H1 (cell line): ENCODE results near the gene TSPAN33. TPM values are rescaled to one million over a fixed set of nuclear protein-coding genes. Genes with fewer than 3 reads are reported as not detected.

Experiments
- CTCF ChIA-PET: fragments of 300-600 bp; sonication (Branson Sonifier 250); formaldehyde crosslinking; loops from one replicate; lab custom pipeline; 2021; ENCODE audit not compliant: partially characterized antibody; lab: Charles Lee
- POLR2A ChIA-PET: fragments of 300-600 bp; sonication (Branson Sonifier 250); formaldehyde crosslinking; loops from one replicate; lab custom pipeline; 2021; ENCODE audit warnings: inconsistent platforms; ENCODE audit not compliant: partially characterized antibody; lab: Charles Lee
- DNase-seq, 2 experiments: peaks; one replicate each; pipeline versions ENCODE4 v3.0.0 to v3.0.0-alpha.2; 2010 to 2022; ENCODE audit warnings: low spot score in 2 of 2, low read depth in 1 of 2, mixed read lengths in 1 of 2
- FAIRE-seq: peaks from 2 replicates; lab custom pipeline; 2011; peaks lifted over from hg19 to GRCh38; lab: Jason Lieb, UNC
- H2AFZ ChIP-seq: 2 replicates; pipeline ENCODE4 v1.8.1; 2012; ENCODE audit warnings: low read length, inconsistent platforms
- H2AK5ac ChIP-seq: 2 replicates; pipeline ENCODE4 v1.6.1; 2013; ENCODE audit warnings: low read depth, low read length
- H2BK120ac ChIP-seq: replicated peaks from 2 replicates; pipeline ENCODE3; 2013; ENCODE audit warnings: low read depth, low read length, inconsistent platforms
- H2BK12ac ChIP-seq: 2 replicates; pipeline ENCODE4 v1.6.1; 2013; ENCODE audit warnings: low read depth, low read length
- H2BK15ac ChIP-seq: 2 replicates; pipeline ENCODE4 v1.6.1; 2013; ENCODE audit warnings: low read length
- H2BK20ac ChIP-seq: 2 replicates; pipeline ENCODE4 v1.6.1; 2013; ENCODE audit warnings: low read length
- H2BK5ac ChIP-seq: 2 replicates; pipeline ENCODE4 v1.6.1; 2013; ENCODE audit warnings: low read depth, low read length
- H3K14ac ChIP-seq: 2 replicates; pipeline ENCODE4 v1.6.1; 2013; ENCODE audit warnings: inconsistent platforms; ENCODE audit not compliant: insufficient read length
- H3K18ac ChIP-seq: 2 replicates; pipeline ENCODE4 v1.6.1; 2013; ENCODE audit warnings: low read length; ENCODE audit errors: extremely low read depth
- H3K23ac ChIP-seq: 2 replicates; pipeline ENCODE4 v1.6.1; 2013; ENCODE audit warnings: inconsistent platforms; ENCODE audit not compliant: insufficient read length
- H3K23me2 ChIP-seq: 2 replicates; pipeline ENCODE4 v1.6.1; 2013; ENCODE audit warnings: low read depth, low read length
- H3K27ac ChIP-seq: 2 replicates; pipeline ENCODE4 v1.6.1; 2011; ENCODE audit warnings: low read depth, low read length, inconsistent platforms
- H3K27me3 ChIP-seq, 4 experiments: replicated peaks in 1 of 4; 1 replicate in 1 of 4; 2 replicates in 3 of 4; pipeline versions ENCODE4 v1.6.1 to v1.8.1; 2011 to 2013; ENCODE audit warnings: low read length in 3 of 4, mild to moderate bottlenecking in 3 of 4, inconsistent platforms in 2 of 4, mixed read lengths in 2 of 4, moderate library complexity in 1 of 4; ENCODE audit not compliant: control insufficient read depth in 3 of 4, insufficient read depth in 3 of 4; ENCODE audit errors: extremely low read depth in 1 of 4
- H3K36me3 ChIP-seq, 4 experiments: 2 replicates each; pipeline versions ENCODE4 v1.6.1 to v1.8.1; 2011 to 2013; ENCODE audit warnings: mild to moderate bottlenecking in 4 of 4, low read length in 3 of 4, moderate library complexity in 2 of 4, control low read depth in 1 of 4, inconsistent platforms in 1 of 4; ENCODE audit not compliant: insufficient read depth in 4 of 4, control insufficient read depth in 2 of 4
- H3K4ac ChIP-seq: replicated peaks from 2 replicates; pipeline ENCODE3; 2013; ENCODE audit warnings: low read length, low read depth, mixed read lengths, inconsistent platforms; ENCODE audit not compliant: insufficient read length
- H3K4me1 ChIP-seq, 4 experiments: replicated peaks in 1 of 4; 1 replicate in 1 of 4; 2 replicates in 3 of 4; pipeline versions ENCODE4 v1.6.1 to v1.8.1; 2011 to 2013; ENCODE audit warnings: low read length in 3 of 4, inconsistent platforms in 2 of 4, mixed read lengths in 1 of 4; ENCODE audit not compliant: insufficient read depth in 4 of 4, control insufficient read depth in 3 of 4
- H3K4me2 ChIP-seq, 2 experiments: 2 replicates each; pipeline versions ENCODE4 v1.6.1 to v1.8.1; 2011 to 2013; ENCODE audit warnings: low read depth in 2 of 2, low read length in 2 of 2, control low read depth in 1 of 2, inconsistent platforms in 1 of 2, mild to moderate bottlenecking in 1 of 2; ENCODE audit not compliant: insufficient read depth in 1 of 2
- H3K4me3 ChIP-seq, 4 experiments: fragments of 200-600, 300-600 bp in 1 of 4; sonication (generic), shearing (Covaris generic), sonication (Bioruptor Twin) in 1 of 4; 2 replicates each; pipeline versions ENCODE4 v1.5.1 to v1.8.1; 2011 to 2016; ENCODE audit warnings: low read length in 4 of 4, low read depth in 3 of 4, control low read depth in 2 of 4, inconsistent platforms in 2 of 4, mild to moderate bottlenecking in 2 of 4, mixed read lengths in 1 of 4, moderate library complexity in 1 of 4; ENCODE audit not compliant: insufficient read depth in 2 of 4; ENCODE audit errors: extremely low read depth in 1 of 4
- H3K56ac ChIP-seq: replicated peaks from 2 replicates; pipeline ENCODE3; 2013; ENCODE audit warnings: low read depth, mild to moderate bottlenecking, mixed read lengths, low read length, inconsistent platforms; ENCODE audit not compliant: insufficient read length
- H3K79me1 ChIP-seq: 2 replicates; pipeline ENCODE4 v1.6.1; 2013; ENCODE audit warnings: low read depth, low read length, control low read depth
- H3K79me2 ChIP-seq, 2 experiments: 2 replicates each; pipeline versions ENCODE4 v1.6.1 to v1.8.1; 2012 to 2013; ENCODE audit warnings: low read length in 2 of 2, mild to moderate bottlenecking in 2 of 2, inconsistent platforms in 1 of 2; ENCODE audit not compliant: insufficient read depth in 2 of 2, control insufficient read depth in 1 of 2
- H3K9ac ChIP-seq, 4 experiments: replicated peaks in 1 of 4; 1 replicate in 1 of 4; 2 replicates in 3 of 4; pipeline versions ENCODE4 v1.6.1 to v1.8.1; 2011 to 2013; ENCODE audit warnings: low read depth in 3 of 4, low read length in 3 of 4, control low read depth in 2 of 4, mild to moderate bottlenecking in 2 of 4, moderate library complexity in 2 of 4, inconsistent platforms in 1 of 4; ENCODE audit errors: extremely low read depth in 1 of 4
- H3K9me3 ChIP-seq, 2 experiments: 2 replicates each; pipeline versions ENCODE4 v1.6.1 to v1.8.1; 2012 to 2013; ENCODE audit warnings: mild to moderate bottlenecking in 2 of 2, moderate library complexity in 2 of 2, control low read depth in 1 of 2, inconsistent platforms in 1 of 2, low read depth in 1 of 2, low read length in 1 of 2, mixed read lengths in 1 of 2; ENCODE audit not compliant: insufficient read depth in 2 of 2
- H4K20me1 ChIP-seq, 2 experiments: replicated peaks in 1 of 2; 2 replicates each; pipeline versions ENCODE3 to v1.8.1; 2011 to 2013; ENCODE audit warnings: inconsistent platforms in 2 of 2, low read length in 2 of 2, mild to moderate bottlenecking in 1 of 2; ENCODE audit not compliant: insufficient read depth in 2 of 2, control insufficient read depth in 1 of 2
- H4K5ac ChIP-seq: 2 replicates; pipeline ENCODE4 v1.6.1; 2013; ENCODE audit warnings: low read length, low read depth, mixed read lengths, inconsistent platforms; ENCODE audit not compliant: insufficient read length
- H4K8ac ChIP-seq: 2 replicates; pipeline ENCODE4 v1.8.0; 2013; ENCODE audit warnings: mild to moderate bottlenecking, moderate library complexity, low read length, inconsistent platforms; ENCODE audit not compliant: insufficient read depth; ENCODE audit errors: extremely low read depth
- H4K91ac ChIP-seq: replicated peaks from 2 replicates; pipeline ENCODE3; 2013; ENCODE audit warnings: low read length, mixed read lengths, inconsistent platforms; ENCODE audit not compliant: insufficient read length
- ASH2L ChIP-seq: fragments of 200-600, 300-600 bp; sonication (generic); IDR thresholded peaks from one replicate; pipeline ENCODE4 v1.7.1; 2017; ENCODE audit warnings: low read length
- CTBP2 ChIP-seq: IDR thresholded peaks from 2 replicates; pipeline ENCODE4 v1.7.0; 2011; ENCODE audit warnings: borderline replicate concordance, mild to moderate bottlenecking, moderate library complexity, mixed read lengths, low read length; ENCODE audit not compliant: insufficient read depth, insufficient read length
- EP300 ChIP-seq, 2 experiments: IDR thresholded peaks; 1 replicate in 1 of 2; 2 replicates in 1 of 2; pipeline ENCODE4 v1.6.1; 2011 to 2012; ENCODE audit warnings: low read depth in 2 of 2, low read length in 2 of 2, mild to moderate bottlenecking in 2 of 2, borderline replicate concordance in 1 of 2, inconsistent platforms in 1 of 2, moderate library complexity in 1 of 2
- JUN ChIP-seq: IDR thresholded peaks from 2 replicates; pipeline ENCODE4 v1.6.1; 2011; ENCODE audit warnings: low read depth, mild to moderate bottlenecking, improper control_type of control experiment, low read length
- KDM1A ChIP-seq: fragments of 200-600, 300-600 bp; sonication (generic); IDR thresholded peaks from 2 replicates; pipeline ENCODE4 v1.7.1; 2016; ENCODE audit warnings: mild to moderate bottlenecking, low read length, borderline replicate concordance
- NANOG ChIP-seq: IDR thresholded peaks from 2 replicates; pipeline ENCODE4 v1.6.1; 2011; ENCODE audit warnings: low read length, low read depth, mild to moderate bottlenecking, inconsistent platforms; ENCODE audit not compliant: insufficient read depth, poor library complexity, severe bottlenecking
- POLR2A ChIP-seq, 2 experiments: IDR thresholded peaks; 1 replicate in 1 of 2; 2 replicates in 1 of 2; pipeline ENCODE4 v1.6.1; 2011; ENCODE audit warnings: low read depth in 2 of 2, low read length in 2 of 2, mild to moderate bottlenecking in 2 of 2; ENCODE audit errors: control extremely low read depth in 1 of 2
- POLR2AphosphoS5 ChIP-seq: IDR thresholded peaks from 2 replicates; pipeline ENCODE4 v1.6.1; 2011; ENCODE audit warnings: low read depth, low read length
- RBBP5 ChIP-seq: IDR thresholded peaks from 2 replicates; pipeline ENCODE4 v1.7.1; 2012; ENCODE audit warnings: low read depth, mild to moderate bottlenecking, inconsistent platforms, low read length, moderate library complexity, borderline replicate concordance
- SAP30 ChIP-seq: fragments of 300-600 bp; sonication (generic); IDR thresholded peaks from 2 replicates; pipeline ENCODE4 v1.7.1; 2012; ENCODE audit warnings: low read length, moderate library complexity, mild to moderate bottlenecking, inconsistent platforms; ENCODE audit not compliant: insufficient read depth, insufficient replicate concordance
- SIX5 ChIP-seq: IDR thresholded peaks from 2 replicates; pipeline ENCODE4 v1.6.1; 2011; ENCODE audit warnings: mild to moderate bottlenecking, low read depth, low read length
- TAF1 ChIP-seq: IDR thresholded peaks from 2 replicates; pipeline ENCODE4 v1.6.1; 2011; ENCODE audit warnings: mild to moderate bottlenecking, low read depth, low read length
- TBP ChIP-seq: IDR thresholded peaks from 2 replicates; pipeline ENCODE4 v1.6.1; 2011; ENCODE audit warnings: low read depth, low read length, improper control_type of control experiment
- WGBS, 2 experiments: shearing (Covaris generic) in 1 of 2; methylation state at CpG; one replicate each; pipeline versions ENCODE4 v1.1.6 to v1.1.7; 2013 to 2015; ENCODE audit warnings: low lambda C conversion rate in 2 of 2, mixed read lengths in 2 of 2, inconsistent platforms in 1 of 2, low coverage in 1 of 2, missing lambda C conversion rate in 1 of 2; ENCODE audit not compliant: insufficient replicate concordance in 2 of 2, insufficient coverage in 1 of 2, insufficient read length in 1 of 2; ENCODE audit errors: extremely low coverage in 1 of 2, missing lambda C conversion rate in 1 of 2; 5-methylcytosine and 5-hydroxymethylcytosine counted together
- polyA plus RNA-seq, 7 experiments: library from polyadenylated mRNA; depleted of rRNA in 3 of 7; stranded (reverse) in 5 of 7; unstranded in 2 of 7; fragments of >200 nt in 5 of 7; fragments of 200-250 nt in 2 of 7; gene quantifications; 1 replicate in 5 of 7; 2 replicates in 1 of 7; 4 replicates in 1 of 7; pipeline versions ENCODE4 v1.2.1 to v1.2.3, GENCODE V29; 2011 to 2013; ENCODE audit warnings: missing spikeins in 2 of 7, mixed read lengths in 2 of 7
- total RNA-seq: library from RNA; stranded (reverse); fragmentation: NEBNext Ultra II Directional; extraction: Animal tissue kit (Norgen Biotek cat#: 25700); gene quantifications from 2 replicates; pipeline ENCODE4 v1.2.1, GENCODE V29; 2021
- TF ChIP-seq, protein P1 (sequence below): IDR thresholded peaks from 2 replicates; pipeline ENCODE4 v1.6.1; 2012; ENCODE audit warnings: inconsistent platforms

The TSPAN33 gene
- total and polyA plus RNA-seq, 2 of the 8 experiments (the other 6 are each of a cell fraction or from before 2014, with no cell fraction given), result 42.8 to 47.1 TPM

DNA sequence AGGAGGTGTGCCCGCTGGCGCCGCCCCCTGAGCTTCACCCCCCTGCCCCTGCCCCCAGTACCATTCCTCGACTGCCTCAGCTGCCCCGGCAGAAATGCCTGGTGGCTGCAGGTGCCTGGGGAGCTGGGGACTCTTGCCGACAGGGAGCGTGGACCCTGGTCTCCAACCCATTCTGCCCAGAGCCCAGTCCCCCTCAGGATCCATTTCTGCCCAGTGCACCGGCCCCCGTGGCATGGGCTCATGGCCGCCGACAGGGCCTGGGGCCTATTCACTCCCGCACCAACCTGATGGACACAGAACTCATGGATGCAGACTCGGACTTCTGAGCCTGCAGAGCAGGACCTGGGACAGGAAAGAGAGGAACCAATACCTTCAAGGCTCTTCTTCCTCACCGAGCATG, 67.6 kb downstream of the TSPAN33 start:
- Histone ChIP-seq H4K20me1 (peaks cover 0 to 5% of the 10 kb centered on the region in 2 experiments), H4K91ac (no peak overlapping the region), H4K5ac (no peak overlapping the region), H3K4me1 (no peaks in the 10 kb centered on the region), H2BK5ac (no peak overlapping the region), H2BK20ac (no peak overlapping the region), H2AFZ (no peak overlapping the region), H3K23ac (no peak overlapping the region), H3K79me1 (no peaks in the 10 kb centered on the region), H3K79me2 (no peaks in the 10 kb centered on the region), H2BK15ac (no peak overlapping the region), H3K36me3 (peaks cover 11 to 31% (median 26%) of the 10 kb centered on the region in 4 experiments), H2BK12ac (no peak overlapping the region), H3K9ac (no peak overlapping the region), H3K23me2 (no peaks in the 10 kb centered on the region), H4K8ac (no peak overlapping the region), H3K9me3 (peaks cover 3 to 16% of the 10 kb centered on the region in 2 experiments; a peak in 2 of 4 replicates), H3K18ac (no peak overlapping the region), H3K4me3 (no peak overlapping the region), H3K27ac (no peak overlapping the region), H3K56ac (no peak overlapping the region), H3K4me2 (no peak overlapping the region), H3K4ac (no peak overlapping the region), H3K14ac (no peak overlapping the region), H2BK120ac (no peak overlapping the region), H3K27me3 (no peaks in the 10 kb centered on the region), H2AK5ac (no peak overlapping the region)
- DNase-seq (no peak), FAIRE-seq (no peak)
- ChIA-PET CTCF (interaction anchor here (1.0 to 10.6 kb wide), 7 partner anchors 14 to 259 kb away, joined by 3 to 258 read pairs (median 6); partner anchors contain the start of gene SMO), POLR2A (interaction anchor here (1.4 kb wide), 1 partner anchor 46 kb away, joined by 4 read pairs; no protein-coding TSS in a partner anchor)
- 94% methylated on average over 11 of the region's 14 CpGs; no CpG with 5 or more reads in 1 of the 2 experiments for WGBS, 2 experiments
- TF ChIP-seq KDM1A (no peak), POLR2AphosphoS5 (no peak), ASH2L (no peak), SAP30 (no peak), JUN (no peak), CTBP2 (no peak), SIX5 (no peak), TAF1 (no peak), POLR2A (IDR thresholded peaks at IDR 0.05; ENCODE audit: control extremely low read depth in 1 of 2, low read depth in 2 of 2, low read length in 2 of 2) (no peak), TBP (no peak), EP300 (IDR thresholded peaks at IDR 0.05; ENCODE audit: borderline replicate concordance in 1 of 2, low read depth in 2 of 2, low read length in 2 of 2) (no peak), NANOG (no peak), RBBP5 (no peak)
- TF ChIP-seq, protein P1, sequence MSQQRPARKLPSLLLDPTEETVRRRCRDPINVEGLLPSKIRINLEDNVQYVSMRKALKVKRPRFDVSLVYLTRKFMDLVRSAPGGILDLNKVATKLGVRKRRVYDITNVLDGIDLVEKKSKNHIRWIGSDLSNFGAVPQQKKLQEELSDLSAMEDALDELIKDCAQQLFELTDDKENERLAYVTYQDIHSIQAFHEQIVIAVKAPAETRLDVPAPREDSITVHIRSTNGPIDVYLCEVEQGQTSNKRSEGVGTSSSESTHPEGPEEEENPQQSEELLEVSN, result no peak
